GM23338 (cell line): ENCODE data around the gene INPP1. TPM values are rescaled to one million over a fixed set of nuclear protein-coding genes. Genes with fewer than 3 reads are reported as not detected.

Experiments used
- CREB1 ChIP-seq: fragments of 250-450 bp; sonication (Bioruptor Pico); IDR thresholded peaks from 2 replicates; pipeline ENCODE4 v1.5.0; 2020; ENCODE audit warnings: low read depth, mild to moderate bottlenecking, moderate library complexity
- JUNB ChIP-seq: IDR thresholded peaks from one replicate; pipeline ENCODE4 v1.6.1; 2016; ENCODE audit warnings: antibody characterized with exemption; ENCODE audit not compliant: unreplicated experiment
- REST ChIP-seq: IDR thresholded peaks from one replicate; pipeline ENCODE4 v1.6.1; 2018; ENCODE audit warnings: antibody characterized with exemption; ENCODE audit not compliant: unreplicated experiment
- ZNF462 ChIP-seq: fragments of 250-450 bp; sonication (Bioruptor Pico); IDR thresholded peaks from 2 replicates; pipeline ENCODE4 v1.5.0; 2020; ENCODE audit warnings: mild to moderate bottlenecking, moderate library complexity
- polyA plus RNA-seq: library from polyadenylated mRNA; unstranded; fragments of >200 nt; fragmentation: Nextera tagmentation; extraction: Ambion mirVana; gene quantifications from 2 replicates; pipeline ENCODE4 v1.2.1, GENCODE V29; 2016
- total RNA-seq: library from RNA; depleted of rRNA; stranded (reverse); fragments of >200 nt; shearing (Covaris generic); gene quantifications from 2 replicates; pipeline ENCODE4 v1.2.3, GENCODE V29; 2014

The INPP1 gene
- total and polyA plus RNA-seq, 2 experiments from 2014 or later = 2.6 to 6.5 TPM

- TF ChIP-seq ZNF462 (CRISPR knock-in tag) = no peak
- TF ChIP-seq REST = no peak
- peak; percentile 77 for TF ChIP-seq CREB1 (CRISPR knock-in tag)
- TF ChIP-seq JUNB = no peak
These were observed 23.6 kb upstream of the INPP1 start, which contains the start of gene HIBCH (continued) for GRCh38 chr2:190319555-190320498.
